Nephron progenitor cell (in vitro differentiated cells): ENCODE data around the gene LRIT2.
A peak's percentile ranks its signal among the peaks of the same experiment; 100 is the strongest.

Source experiments
- DNase-seq: peaks from one replicate; pipeline ENCODE4 v3.0.0; 2021
- H3K27ac Mint-ChIP-seq: 2 replicates; pipeline ENCODE4 v1.8.0; 2021; ENCODE audit warnings: mild to moderate bottlenecking, moderate library complexity, mixed read lengths
- H3K27me3 Mint-ChIP-seq: 2 replicates; pipeline ENCODE4 v1.8.0; 2021; ENCODE audit warnings: mild to moderate bottlenecking, low read depth, mixed read lengths; ENCODE audit not compliant: poor library complexity
- H3K36me3 Mint-ChIP-seq: 2 replicates; pipeline ENCODE4 v1.8.0; 2021; ENCODE audit warnings: low read depth, mixed read lengths
- H3K4me1 Mint-ChIP-seq: 2 replicates; pipeline ENCODE4 v1.8.0; 2021; ENCODE audit warnings: mixed read lengths
- H3K4me3 Mint-ChIP-seq: 2 replicates; pipeline ENCODE4 v1.8.0; 2021; ENCODE audit warnings: mild to moderate bottlenecking, moderate library complexity, mixed read lengths
- H3K9me3 Mint-ChIP-seq: 2 replicates; pipeline ENCODE4 v1.8.0; 2021; ENCODE audit warnings: mild to moderate bottlenecking, moderate library complexity, mixed read lengths
- TF ChIP-seq, protein P1 (sequence below): fragments of 200-600 bp; sonication (generic); IDR thresholded peaks from 2 replicates; pipeline ENCODE4 v1.5.0; 2021; ENCODE audit warnings: antibody characterized with exemption

Gene LRIT2

GRCh38 chr10:84216834-84217233, 8.5 kb downstream of the LRIT2 start:
- TF ChIP-seq, protein P1, sequence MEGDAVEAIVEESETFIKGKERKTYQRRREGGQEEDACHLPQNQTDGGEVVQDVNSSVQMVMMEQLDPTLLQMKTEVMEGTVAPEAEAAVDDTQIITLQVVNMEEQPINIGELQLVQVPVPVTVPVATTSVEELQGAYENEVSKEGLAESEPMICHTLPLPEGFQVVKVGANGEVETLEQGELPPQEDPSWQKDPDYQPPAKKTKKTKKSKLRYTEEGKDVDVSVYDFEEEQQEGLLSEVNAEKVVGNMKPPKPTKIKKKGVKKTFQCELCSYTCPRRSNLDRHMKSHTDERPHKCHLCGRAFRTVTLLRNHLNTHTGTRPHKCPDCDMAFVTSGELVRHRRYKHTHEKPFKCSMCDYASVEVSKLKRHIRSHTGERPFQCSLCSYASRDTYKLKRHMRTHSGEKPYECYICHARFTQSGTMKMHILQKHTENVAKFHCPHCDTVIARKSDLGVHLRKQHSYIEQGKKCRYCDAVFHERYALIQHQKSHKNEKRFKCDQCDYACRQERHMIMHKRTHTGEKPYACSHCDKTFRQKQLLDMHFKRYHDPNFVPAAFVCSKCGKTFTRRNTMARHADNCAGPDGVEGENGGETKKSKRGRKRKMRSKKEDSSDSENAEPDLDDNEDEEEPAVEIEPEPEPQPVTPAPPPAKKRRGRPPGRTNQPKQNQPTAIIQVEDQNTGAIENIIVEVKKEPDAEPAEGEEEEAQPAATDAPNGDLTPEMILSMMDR: no peak

GRCh38 chr10:84214612-84215235, 10.6 kb downstream of the LRIT2 start:
- Mint-ChIP-seq H3K9me3 (no peaks in the 10 kb centered on the region), H3K27me3 (peaks cover 9% of the 10 kb centered on the region), H3K36me3 (no peaks in the 10 kb centered on the region), H3K4me1 (no peaks in the 10 kb centered on the region), H3K27ac (no peak overlapping the region), H3K4me3 (no peak overlapping the region)
- TF ChIP-seq, protein P1: peak; percentile 28
- peak; percentile 16 for DNase-seq

More at GRCh38 chr10:84216834-84217233, 8.5 kb downstream of the LRIT2 start:
- no peak overlapping the region for H3K27ac Mint-ChIP-seq
- no peaks in the 10 kb centered on the region for H3K4me1 Mint-ChIP-seq
- H3K27me3 Mint-ChIP-seq: peaks cover 9% of the 10 kb centered on the region
- no peak overlapping the region for H3K4me3 Mint-ChIP-seq
- DNase-seq: no peak
- H3K36me3 Mint-ChIP-seq: no peaks in the 10 kb centered on the region
- H3K9me3 Mint-ChIP-seq: no peaks in the 10 kb centered on the region

DNA sequence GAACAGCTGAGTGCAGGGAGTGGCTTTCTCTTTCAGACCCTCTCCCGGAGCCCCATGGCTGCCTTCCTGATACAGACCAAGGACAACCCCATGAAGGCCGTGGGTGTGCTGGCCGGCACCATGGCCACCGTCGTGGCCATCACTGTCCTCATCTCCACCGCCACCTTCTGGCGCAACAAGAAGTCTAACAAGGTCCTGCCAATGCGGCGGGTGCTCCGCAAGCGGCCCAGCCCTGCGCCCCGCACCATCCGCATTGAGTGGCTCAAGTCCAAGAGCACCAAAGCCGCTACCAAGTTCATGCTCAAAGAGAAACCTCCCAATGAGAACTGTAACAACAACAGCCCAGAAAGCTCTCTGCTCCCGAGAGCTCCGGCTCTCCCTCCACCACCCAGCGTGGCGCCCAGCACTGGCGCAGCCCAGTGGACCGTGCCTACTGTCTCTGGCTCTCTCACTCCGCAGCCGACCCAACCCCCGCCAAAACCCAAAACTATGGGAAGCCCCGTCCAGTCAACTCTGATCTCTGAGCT, 11.2 kb downstream of the LRIT2 start:
- peaks cover 7% of the 10 kb centered on the region for H3K27me3 Mint-ChIP-seq
- DNase-seq: no peak
- H3K4me3 Mint-ChIP-seq: no peak overlapping the region
- TF ChIP-seq, protein P1: no peak
- no peaks in the 10 kb centered on the region for H3K36me3 Mint-ChIP-seq
- H3K27ac Mint-ChIP-seq: no peak overlapping the region
- H3K4me1 Mint-ChIP-seq: no peaks in the 10 kb centered on the region
- no peaks in the 10 kb centered on the region for H3K9me3 Mint-ChIP-seq

- Mint-ChIP-seq H3K27ac (no peak overlapping the region), H3K36me3 (no peaks in the 10 kb centered on the region), H3K4me1 (no peaks in the 10 kb centered on the region), H3K9me3 (no peaks in the 10 kb centered on the region), H3K4me3 (no peak overlapping the region), H3K27me3 (peaks cover 13% of the 10 kb centered on the region)
- TF ChIP-seq, protein P1: no peak
- DNase-seq: no peak
Measured at GRCh38 chr10:84213076-84213475, 12.3 kb downstream of the LRIT2 start.

DNA sequence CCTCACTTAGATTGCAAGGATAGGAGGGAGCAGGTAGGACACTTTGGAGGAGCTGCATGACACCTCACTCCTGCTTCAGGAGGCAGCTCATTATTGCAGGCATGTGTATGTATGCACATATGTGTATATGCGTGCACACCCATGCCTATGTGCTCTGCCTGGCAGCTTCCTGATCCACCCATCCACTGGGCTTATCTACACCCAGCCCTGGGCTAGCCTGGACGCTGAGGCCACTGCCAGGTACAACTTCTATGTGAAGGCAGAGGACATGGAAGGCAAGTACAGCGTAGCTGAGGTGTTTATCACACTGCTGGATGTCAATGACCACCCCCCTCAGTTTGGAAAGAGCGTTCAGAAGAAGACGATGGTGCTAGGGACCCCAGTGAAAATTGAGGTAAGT, 13.3 kb downstream of the LRIT2 start:
- Mint-ChIP-seq H3K9me3 (no peaks in the 10 kb centered on the region), H3K36me3 (no peaks in the 10 kb centered on the region), H3K4me3 (no peak overlapping the region), H3K27me3 (peaks cover 14% of the 10 kb centered on the region), H3K27ac (no peak overlapping the region), H3K4me1 (no peaks in the 10 kb centered on the region)
- TF ChIP-seq, protein P1: no peak
- no peak for DNase-seq

DNA sequence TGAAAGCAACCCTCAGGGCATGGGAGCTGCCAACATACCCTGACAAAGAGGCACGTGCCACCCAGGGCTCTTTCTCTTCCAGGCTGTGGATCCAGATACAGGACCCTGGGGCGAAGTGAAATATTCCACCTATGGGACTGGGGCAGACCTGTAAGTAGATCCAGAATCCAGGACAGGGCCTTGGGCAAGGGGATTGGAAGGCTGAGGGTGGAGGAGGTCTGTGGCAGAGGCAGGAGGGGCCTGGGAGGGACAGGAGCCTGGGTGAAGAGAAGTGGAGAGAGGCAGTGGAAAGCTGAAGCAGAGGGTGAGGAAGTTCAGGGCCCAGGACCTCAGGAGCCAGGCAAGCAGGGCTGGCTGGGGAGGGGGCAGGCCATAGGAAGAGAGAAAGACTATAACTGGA, 13.8 kb downstream of the LRIT2 start:
- no peak for DNase-seq
- no peaks in the 10 kb centered on the region for H3K9me3 Mint-ChIP-seq
- H3K27ac Mint-ChIP-seq: no peak overlapping the region
- no peaks in the 10 kb centered on the region for H3K36me3 Mint-ChIP-seq
- no peak overlapping the region for H3K4me3 Mint-ChIP-seq
- H3K4me1 Mint-ChIP-seq: no peaks in the 10 kb centered on the region
- TF ChIP-seq, protein P1: no peak
- H3K27me3 Mint-ChIP-seq: peaks cover 18% of the 10 kb centered on the region
